Liver (tissue), 9 donors: Measurements from ENCODE around the gene IL6. TPM values are rescaled to one million over a fixed set of nuclear protein-coding genes. Genes with fewer than 3 reads are reported as not detected.

Experiments
- DNase-seq: peaks from one replicate; pipeline ENCODE4 v3.0.0-alpha.2; 2017; ENCODE audit warnings: low spot score
- H3K27ac ChIP-seq, 2 donors: one replicate each; pipeline ENCODE4 v1.7.0; 2013; ENCODE audit warnings: inconsistent platforms in 2 of 2, low read length in 2 of 2, control low read depth in 1 of 2, low read depth in 1 of 2, mild to moderate bottlenecking in 1 of 2
- H3K27me3 ChIP-seq, 4 donors: one replicate each; pipeline versions ENCODE4 v1.6.1 to v1.7.0; 2013; ENCODE audit warnings: low read length in 3 of 4, inconsistent platforms in 1 of 4, mild to moderate bottlenecking in 1 of 4, moderate library complexity in 1 of 4; ENCODE audit not compliant: control insufficient read depth in 4 of 4, insufficient read depth in 4 of 4
- H3K36me3 ChIP-seq, 4 donors: one replicate each; pipeline versions ENCODE4 v1.6.1 to v1.7.0; 2013; ENCODE audit warnings: low read length in 3 of 4, mild to moderate bottlenecking in 3 of 4, low read depth in 1 of 4, moderate library complexity in 1 of 4; ENCODE audit not compliant: control insufficient read depth in 4 of 4, insufficient read depth in 3 of 4
- H3K4me1 ChIP-seq, 4 donors: one replicate each; pipeline versions ENCODE4 v1.6.1 to v1.7.0; 2013; ENCODE audit warnings: low read length in 3 of 4, mild to moderate bottlenecking in 3 of 4, moderate library complexity in 1 of 4; ENCODE audit not compliant: control insufficient read depth in 4 of 4, insufficient read depth in 4 of 4
- H3K4me3 ChIP-seq, 3 donors: one replicate each; pipeline versions ENCODE4 v1.6.1 to v1.7.0; 2013; ENCODE audit warnings: low read length in 3 of 3, control low read depth in 1 of 3, low read depth in 1 of 3, mild to moderate bottlenecking in 1 of 3
- H3K9ac ChIP-seq, 2 donors: one replicate each; pipeline ENCODE4 v1.7.0; 2013; ENCODE audit warnings: low read length in 2 of 2, mild to moderate bottlenecking in 2 of 2, moderate library complexity in 2 of 2, control low read depth in 1 of 2, low read depth in 1 of 2
- H3K9me3 ChIP-seq, 4 donors: one replicate each; pipeline versions ENCODE4 v1.6.1 to v1.7.0; 2013; ENCODE audit warnings: low read length in 3 of 4; ENCODE audit not compliant: control insufficient read depth in 4 of 4
- CTCF ChIP-seq: fragments of 150-350 bp; IDR thresholded peaks from 2 replicates; pipeline ENCODE4 v1.5.1; 2017; ENCODE audit warnings: improper control_type of control experiment, low read depth, low read length; ENCODE audit not compliant: missing input control
- EGR1 ChIP-seq, 2 donors: IDR thresholded peaks; 2 replicates each; pipeline ENCODE4 v1.6.1; 2016 to 2018; ENCODE audit warnings: antibody characterized with exemption in 2 of 2, low read depth in 2 of 2
- FOXA1 ChIP-seq: IDR thresholded peaks from 2 replicates; pipeline ENCODE4 v1.6.1; 2016; ENCODE audit warnings: antibody characterized with exemption
- FOXA2 ChIP-seq: IDR thresholded peaks from 2 replicates; pipeline ENCODE4 v1.6.1; 2016; ENCODE audit warnings: antibody characterized with exemption
- GABPA ChIP-seq, 2 donors: IDR thresholded peaks in 1 of 2; conservative IDR thresholded peaks in 1 of 2; 2 replicates each; pipeline ENCODE4 v1.6.1; 2016; ENCODE audit warnings: antibody characterized with exemption in 2 of 2, mild to moderate bottlenecking in 1 of 2, moderate library complexity in 1 of 2
- HNF4A ChIP-seq, 2 donors: conservative IDR thresholded peaks; 2 replicates each; pipeline ENCODE4 v1.6.1; 2016; ENCODE audit warnings: antibody characterized with exemption in 2 of 2, mild to moderate bottlenecking in 2 of 2
- HNF4G ChIP-seq: IDR thresholded peaks from 2 replicates; pipeline ENCODE4 v1.6.1; 2016; ENCODE audit warnings: antibody characterized with exemption
- JUND ChIP-seq, 2 donors: IDR thresholded peaks; 2 replicates each; pipeline ENCODE4 v1.6.1; 2016; ENCODE audit warnings: antibody characterized with exemption in 2 of 2
- MAX ChIP-seq: IDR thresholded peaks from 2 replicates; pipeline ENCODE4 v1.6.1; 2016; ENCODE audit warnings: antibody characterized with exemption
- RAD21 ChIP-seq, 2 donors: IDR thresholded peaks; 2 replicates each; pipeline ENCODE4 v1.6.1; 2016; ENCODE audit warnings: antibody characterized with exemption in 2 of 2, mild to moderate bottlenecking in 2 of 2
- SP1 ChIP-seq: IDR thresholded peaks from 2 replicates; pipeline ENCODE4 v1.6.1; 2018; ENCODE audit warnings: antibody characterized with exemption, mild to moderate bottlenecking
- TAF1 ChIP-seq: conservative IDR thresholded peaks from 2 replicates; pipeline ENCODE4 v1.6.1; 2016; ENCODE audit warnings: antibody characterized with exemption, mild to moderate bottlenecking
- YY1 ChIP-seq: IDR thresholded peaks from 2 replicates; pipeline ENCODE4 v1.6.1; 2016; ENCODE audit warnings: antibody characterized with exemption, mild to moderate bottlenecking
- ZBTB33 ChIP-seq: IDR thresholded peaks from 2 replicates; pipeline ENCODE4 v1.6.1; 2016; ENCODE audit warnings: antibody characterized with exemption
- WGBS: extraction: QIAGEN DNeasy Blood & Tissue Kit; methylation state at CpG from one replicate; pipeline ENCODE4 v1.1.7; 2013; 5-methylcytosine and 5-hydroxymethylcytosine counted together
- polyA plus RNA-seq, 2 donors: library from polyadenylated mRNA; stranded (reverse) in 1 of 2; unstranded in 1 of 2; fragments of 200-250 nt in 1 of 2; fragments of >200 nt in 1 of 2; fragmentation: Nextera tagmentation in 1 of 2; extraction: Ambion mirVana in 1 of 2; gene quantifications; one replicate each; pipeline versions ENCODE4 v1.2.1 to v1.2.3, GENCODE V29; 2013 to 2015
- total RNA-seq, 2 donors: library from RNA; depleted of rRNA; stranded (reverse); fragments of >200 nt; gene quantifications; one replicate each; pipeline ENCODE4 v1.2.3, GENCODE V29; 2014
- TF ChIP-seq, protein P1 (sequence below): IDR thresholded peaks from 2 replicates; pipeline ENCODE4 v1.6.1; 2016; ENCODE audit warnings: antibody characterized with exemption, mild to moderate bottlenecking
- donor health status: healthy.
- donor health status: healthy.
- donor health status: healthy.
- donor health status: healthy.
- donor health status: healthy.

IL6 gene
- total and polyA plus RNA-seq, 4 donors, result 0.17 TPM; not detected in 3

DNA sequence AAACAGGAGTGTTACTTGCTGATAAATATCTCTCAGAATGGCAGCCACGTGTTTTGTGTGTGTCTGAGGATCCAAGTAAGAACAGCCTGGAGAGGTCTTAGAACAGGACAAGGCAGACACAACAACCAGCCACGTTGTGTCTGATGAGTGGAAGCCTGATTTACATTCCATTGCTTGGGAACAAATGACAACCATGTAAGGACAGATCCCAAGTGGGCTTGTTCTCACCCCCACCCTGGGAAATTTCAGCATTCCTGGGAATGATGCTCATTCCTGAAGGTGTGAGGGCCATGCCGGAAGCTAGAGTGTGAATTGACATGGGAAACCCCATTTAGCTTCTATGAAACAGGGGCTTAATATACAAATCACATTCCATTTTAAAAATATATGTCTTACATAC, 35.9 kb downstream of the IL6 start (continued):
- TF ChIP-seq EGR1 (IDR thresholded peaks at IDR 0.05; ENCODE audit: low read depth in 2 of 2) (no peak), MAX (no peak)

DNA sequence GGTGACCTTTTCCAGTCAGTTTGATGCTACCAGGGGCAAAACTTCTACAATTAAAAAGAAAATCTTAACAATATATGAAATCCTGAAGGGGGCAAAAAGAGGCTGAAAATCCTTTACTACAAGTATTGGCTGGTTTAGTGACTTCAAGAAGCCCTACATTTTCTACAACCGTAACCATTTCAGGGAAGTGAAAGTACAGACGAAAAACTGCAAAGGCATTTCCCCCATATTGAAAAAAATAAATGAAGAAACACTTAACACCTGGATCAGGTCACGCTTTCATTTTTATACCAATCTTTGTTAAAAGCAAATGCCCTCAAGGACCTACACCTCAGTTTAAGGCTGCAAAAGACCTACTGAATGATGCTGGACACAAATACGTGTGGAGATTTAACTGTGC, 38.6 kb downstream of the IL6 start:
- TF ChIP-seq MAX (no peak), SP1 (no peak), TAF1 (no peak), YY1 (no peak), HNF4G (no peak), EGR1 (IDR thresholded peaks at IDR 0.05; ENCODE audit: low read depth in 2 of 2) (no peak), FOXA2 (no peak), JUND (IDR thresholded peaks at IDR 0.05) (no peak), ZBTB33 (no peak), CTCF (no peak), FOXA1 (no peak)
- TF ChIP-seq, protein P1, sequence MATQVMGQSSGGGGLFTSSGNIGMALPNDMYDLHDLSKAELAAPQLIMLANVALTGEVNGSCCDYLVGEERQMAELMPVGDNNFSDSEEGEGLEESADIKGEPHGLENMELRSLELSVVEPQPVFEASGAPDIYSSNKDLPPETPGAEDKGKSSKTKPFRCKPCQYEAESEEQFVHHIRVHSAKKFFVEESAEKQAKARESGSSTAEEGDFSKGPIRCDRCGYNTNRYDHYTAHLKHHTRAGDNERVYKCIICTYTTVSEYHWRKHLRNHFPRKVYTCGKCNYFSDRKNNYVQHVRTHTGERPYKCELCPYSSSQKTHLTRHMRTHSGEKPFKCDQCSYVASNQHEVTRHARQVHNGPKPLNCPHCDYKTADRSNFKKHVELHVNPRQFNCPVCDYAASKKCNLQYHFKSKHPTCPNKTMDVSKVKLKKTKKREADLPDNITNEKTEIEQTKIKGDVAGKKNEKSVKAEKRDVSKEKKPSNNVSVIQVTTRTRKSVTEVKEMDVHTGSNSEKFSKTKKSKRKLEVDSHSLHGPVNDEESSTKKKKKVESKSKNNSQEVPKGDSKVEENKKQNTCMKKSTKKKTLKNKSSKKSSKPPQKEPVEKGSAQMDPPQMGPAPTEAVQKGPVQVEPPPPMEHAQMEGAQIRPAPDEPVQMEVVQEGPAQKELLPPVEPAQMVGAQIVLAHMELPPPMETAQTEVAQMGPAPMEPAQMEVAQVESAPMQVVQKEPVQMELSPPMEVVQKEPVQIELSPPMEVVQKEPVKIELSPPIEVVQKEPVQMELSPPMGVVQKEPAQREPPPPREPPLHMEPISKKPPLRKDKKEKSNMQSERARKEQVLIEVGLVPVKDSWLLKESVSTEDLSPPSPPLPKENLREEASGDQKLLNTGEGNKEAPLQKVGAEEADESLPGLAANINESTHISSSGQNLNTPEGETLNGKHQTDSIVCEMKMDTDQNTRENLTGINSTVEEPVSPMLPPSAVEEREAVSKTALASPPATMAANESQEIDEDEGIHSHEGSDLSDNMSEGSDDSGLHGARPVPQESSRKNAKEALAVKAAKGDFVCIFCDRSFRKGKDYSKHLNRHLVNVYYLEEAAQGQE, result no peak
- 72% methylated on average over 4 of the region's 4 CpGs for WGBS
- DNase-seq, result no peak

GRCh38 chr7:22771194-22771871, 44.3 kb downstream of the IL6 start:
- Histone ChIP-seq H3K4me3 (no peak overlapping the region), H3K27me3 (no peaks in the 10 kb centered on the region), H3K9me3 (no peaks in the 10 kb centered on the region), H3K36me3 (no peaks in the 10 kb centered on the region), H3K4me1 (no peaks in the 10 kb centered on the region), H3K9ac (no peak overlapping the region), H3K27ac (no peak overlapping the region)
- 99% methylated on average over 1 of the region's 1 CpG for WGBS
- no peak for DNase-seq
- TF ChIP-seq CTCF (no peak), MAX (no peak), EGR1 (IDR thresholded peaks at IDR 0.05; ENCODE audit: low read depth in 2 of 2) (no peak), HNF4A (conservative IDR thresholded peaks at IDR 0.05) (no peak), GABPA (IDR thresholded peaks at IDR 0.05 in 1 of 2, conservative IDR thresholded peaks at IDR 0.05 in 1 of 2) (no peak), RAD21 (IDR thresholded peaks at IDR 0.05) (no peak), TAF1 (no peak)
- TF ChIP-seq, protein P1, result no peak

More for the DNA sequence above, 38.6 kb downstream of the IL6 start:
- H3K27ac ChIP-seq, result no peak overlapping the region
- H3K27me3 ChIP-seq, result peaks cover 0 to 5% (median 0%) of the 10 kb centered on the region in 4 donors
- H3K4me3 ChIP-seq, result no peak overlapping the region
- H3K4me1 ChIP-seq, result no peaks in the 10 kb centered on the region
- H3K36me3 ChIP-seq, result no peaks in the 10 kb centered on the region
- H3K9ac ChIP-seq, result no peak overlapping the region
- H3K9me3 ChIP-seq, result peaks cover 0 to 4% (median 0%) of the 10 kb centered on the region in 4 donors
